Activated B cell treated with CpG ODN at 0.5 μM for 24 hours (primary cell): ENCODE data around the gene OPN1LW. TPM values are rescaled to one million over a fixed set of nuclear protein-coding genes. Genes with fewer than 3 reads are reported as not detected.

Experiments used
- ATAC-seq: fragments of 200-7000 bp; cut with Tn5 transposase; one replicate; pipeline ENCODE4 v1.10.0; 2021; ENCODE audit warnings: low read depth, mild to moderate bottlenecking, moderate library complexity
- CTCF ChIA-PET: fragments of 350-600 bp; sonication (Branson Sonifier 250); formaldehyde crosslinking; loops from one replicate; lab custom pipeline; 2021; ENCODE audit warnings: antibody characterized with exemption; lab: Charles Lee
- POLR2A ChIA-PET: fragments of 350-600 bp; sonication (Branson Sonifier 250); formaldehyde crosslinking; loops from one replicate; lab custom pipeline; 2021; ENCODE audit warnings: antibody characterized with exemption; lab: Charles Lee
- DNase-seq: peaks from one replicate; pipeline ENCODE4 v3.0.0; 2022
- H3K27ac Mint-ChIP-seq: one replicate; pipeline ENCODE4 v1.8.0; 2020; ENCODE audit warnings: mixed read lengths
- H3K27me3 Mint-ChIP-seq: one replicate; pipeline ENCODE4 v1.8.0; 2021; ENCODE audit warnings: mixed read lengths
- H3K36me3 Mint-ChIP-seq: one replicate; pipeline ENCODE4 v1.8.0; 2021; ENCODE audit warnings: low read depth, mixed read lengths
- H3K4me1 Mint-ChIP-seq: one replicate; pipeline ENCODE4 v1.8.0; 2021; ENCODE audit warnings: mixed read lengths
- H3K4me3 Mint-ChIP-seq: one replicate; pipeline ENCODE4 v1.8.0; 2020; ENCODE audit warnings: mild to moderate bottlenecking, mixed read lengths
- H3K9me3 Mint-ChIP-seq: one replicate; pipeline ENCODE4 v1.8.0; 2020; ENCODE audit warnings: mixed read lengths
- CTCF ChIP-seq: fragments of 200-600 bp; IDR thresholded peaks from one replicate; pipeline ENCODE4 v1.8.0; 2022; ENCODE audit warnings: antibody characterized with exemption, mild to moderate bottlenecking
- intact Hi-C: fragments of 100-400 bp; cut with micrococcal nuclease; formaldehyde crosslinking; loops from one replicate; pipeline ENCODE4 v1.15.1; 2024
- total RNA-seq: library from RNA; stranded (reverse); gene quantifications from 2 replicates; pipeline ENCODE4 v1.2.3, GENCODE V29; 2022

OPN1LW gene
- total RNA-seq, 1 donor from 2014 or later: not detected

DNA sequence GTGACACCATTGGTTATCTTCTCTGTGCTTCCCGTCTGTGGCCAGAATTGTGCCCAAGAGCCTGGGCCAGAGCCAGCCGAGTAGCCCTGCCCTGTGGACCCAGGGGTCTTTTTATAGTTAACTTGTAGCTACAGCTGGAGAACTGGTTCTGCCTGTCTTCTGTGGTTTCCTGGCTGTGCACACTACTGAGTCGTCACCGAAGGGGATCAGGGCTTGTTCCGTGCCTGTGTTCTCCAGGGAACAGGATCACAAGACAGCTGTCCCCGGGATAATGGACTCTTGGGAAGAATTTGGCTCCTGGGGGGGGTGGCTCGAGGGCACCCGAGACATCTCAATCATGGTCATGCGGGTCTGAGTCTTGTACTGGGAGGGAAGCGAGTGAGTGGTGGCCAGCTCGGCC, 22.1 kb upstream of the OPN1LW start:
- POLR2A ChIA-PET: interaction anchor here (0.7 to 1.5 kb wide), 2 partner anchors 8 to 21 kb away, joined by 3 to 4 read pairs; no protein-coding TSS in a partner anchor
- DNase-seq (no peak), ATAC-seq (no peak)
- no peaks in the 10 kb centered on the region for H3K27me3 Mint-ChIP-seq
- intact Hi-C loops: loop anchor here (2.0 kb wide), 1 partner anchor 53 kb away; no protein-coding TSS in a partner anchor
- no peaks in the 10 kb centered on the region for H3K36me3 Mint-ChIP-seq
- no peak for TF ChIP-seq CTCF
- H3K9me3 Mint-ChIP-seq: no peaks in the 10 kb centered on the region
- H3K4me3 Mint-ChIP-seq: no peak overlapping the region
- H3K27ac Mint-ChIP-seq: no peak overlapping the region
- H3K4me1 Mint-ChIP-seq: peaks cover 20% of the 10 kb centered on the region
- CTCF ChIA-PET: no interaction called here

DNA sequence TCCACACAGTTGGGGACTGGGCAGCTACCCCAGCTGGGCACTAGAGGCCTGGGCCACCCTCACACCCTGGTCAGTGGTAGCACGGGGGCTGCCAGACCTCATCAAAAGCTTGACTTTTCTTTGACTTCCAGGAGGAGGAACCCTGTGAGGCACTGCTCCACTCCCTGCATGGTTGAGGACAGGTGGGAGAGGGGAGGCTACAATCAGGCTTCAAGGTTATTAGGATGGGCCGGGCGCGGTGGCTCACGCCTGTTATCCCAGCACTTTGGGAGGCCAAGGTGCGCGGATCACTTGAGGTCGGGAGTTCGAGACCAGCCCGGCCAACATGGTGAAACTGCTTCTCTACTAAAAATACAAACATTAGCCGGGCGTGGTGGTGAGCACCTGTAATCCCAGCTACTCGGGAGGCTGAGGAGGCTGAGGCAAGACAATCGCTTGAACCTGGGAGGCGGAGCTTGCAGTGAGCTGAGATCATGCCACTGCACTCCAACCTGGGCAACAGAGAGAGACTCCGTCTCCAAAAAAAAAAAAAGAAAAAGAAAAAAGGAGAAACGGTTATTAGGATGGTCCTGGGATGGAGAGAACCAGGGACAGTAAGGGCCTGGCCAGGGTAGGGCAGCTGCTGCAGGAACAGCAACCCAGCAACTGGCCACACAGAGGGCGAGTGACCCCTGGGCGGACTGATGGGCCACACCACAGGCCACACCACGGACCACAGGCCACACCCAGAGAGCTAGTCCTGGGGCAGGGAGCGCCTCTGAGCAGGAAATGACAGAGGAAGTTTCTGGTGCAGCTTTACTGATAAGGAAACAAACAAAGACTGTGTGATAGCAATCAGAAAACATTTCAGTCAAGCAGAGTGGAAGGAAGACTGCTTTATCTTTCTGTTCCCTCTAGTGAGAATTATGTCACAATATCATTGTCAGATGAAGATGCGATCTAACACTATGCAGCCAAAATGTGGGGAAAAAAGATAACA, 20.5 kb upstream of the OPN1LW start:
- intact Hi-C loops: no loop called here

GRCh38 chrX:154125391-154126040, 18.5 kb upstream of the OPN1LW start:
- Mint-ChIP-seq H3K9me3 (no peaks in the 10 kb centered on the region), H3K27ac (no peak overlapping the region), H3K4me1 (peaks cover 20% of the 10 kb centered on the region), H3K4me3 (no peak overlapping the region), H3K27me3 (no peaks in the 10 kb centered on the region), H3K36me3 (no peaks in the 10 kb centered on the region)
- CTCF ChIA-PET: no interaction called here
- TF ChIP-seq CTCF: no peak
- intact Hi-C loops: no loop called here
- ATAC-seq: no peak
- DNase-seq: no peak
- POLR2A ChIA-PET: no interaction called here

More for the DNA sequence above, 20.5 kb upstream of the OPN1LW start:
- DNase-seq (no peak), ATAC-seq (peak; percentile 64)
- no peaks in the 10 kb centered on the region for H3K36me3 Mint-ChIP-seq
- POLR2A ChIA-PET: interaction anchor here (0.7 to 1.5 kb wide), 3 partner anchors 10 to 248 kb away, joined by 3 to 4 read pairs (median 4); no protein-coding TSS in a partner anchor
- H3K27ac Mint-ChIP-seq: peak overlapping the region; percentile 56
- no peak for TF ChIP-seq CTCF
- no peak overlapping the region for H3K4me3 Mint-ChIP-seq
- H3K9me3 Mint-ChIP-seq: no peaks in the 10 kb centered on the region
- H3K4me1 Mint-ChIP-seq: peaks cover 20% of the 10 kb centered on the region
- CTCF ChIA-PET: interaction anchor here (1.6 kb wide), 1 partner anchor 12 kb away, joined by 6 read pairs; no protein-coding TSS in a partner anchor
- H3K27me3 Mint-ChIP-seq: no peaks in the 10 kb centered on the region

GRCh38 chrX:154126101-154126500, 17.9 kb upstream of the OPN1LW start:
- TF ChIP-seq CTCF: no peak
- Mint-ChIP-seq H3K4me3 (no peak overlapping the region), H3K27ac (no peak overlapping the region), H3K9me3 (no peaks in the 10 kb centered on the region), H3K36me3 (no peaks in the 10 kb centered on the region), H3K4me1 (peaks cover 20% of the 10 kb centered on the region), H3K27me3 (no peaks in the 10 kb centered on the region)
- ATAC-seq: no peak
- intact Hi-C loops: no loop called here
- ChIA-PET CTCF (no interaction called here), POLR2A (no interaction called here)
- DNase-seq: no peak

- no peak for ATAC-seq
- H3K36me3 Mint-ChIP-seq: no peaks in the 10 kb centered on the region
- peaks cover 13% of the 10 kb centered on the region for H3K4me1 Mint-ChIP-seq
- no peak for DNase-seq
- ChIA-PET POLR2A (no interaction called here), CTCF (no interaction called here)
- no peaks in the 10 kb centered on the region for H3K9me3 Mint-ChIP-seq
- H3K4me3 Mint-ChIP-seq: no peak overlapping the region
- H3K27me3 Mint-ChIP-seq: no peaks in the 10 kb centered on the region
- TF ChIP-seq CTCF: no peak
- intact Hi-C loops: loop anchor here (5.0 kb wide), 1 partner anchor 190 kb away; no protein-coding TSS in a partner anchor
- H3K27ac Mint-ChIP-seq: no peak overlapping the region
These were observed 12.1 kb upstream of the OPN1LW start for GRCh38 chrX:154131955-154132354.
